RPMI8226 (cell line): ENCODE measurements around the gene ITGA11.
A peak's percentile ranks its signal among the peaks of the same experiment; 100 is the strongest.

Source experiments
- DNase-seq: peaks from one replicate; pipeline ENCODE4 v3.0.0-alpha.2; 2015

ITGA11 gene

DNA sequence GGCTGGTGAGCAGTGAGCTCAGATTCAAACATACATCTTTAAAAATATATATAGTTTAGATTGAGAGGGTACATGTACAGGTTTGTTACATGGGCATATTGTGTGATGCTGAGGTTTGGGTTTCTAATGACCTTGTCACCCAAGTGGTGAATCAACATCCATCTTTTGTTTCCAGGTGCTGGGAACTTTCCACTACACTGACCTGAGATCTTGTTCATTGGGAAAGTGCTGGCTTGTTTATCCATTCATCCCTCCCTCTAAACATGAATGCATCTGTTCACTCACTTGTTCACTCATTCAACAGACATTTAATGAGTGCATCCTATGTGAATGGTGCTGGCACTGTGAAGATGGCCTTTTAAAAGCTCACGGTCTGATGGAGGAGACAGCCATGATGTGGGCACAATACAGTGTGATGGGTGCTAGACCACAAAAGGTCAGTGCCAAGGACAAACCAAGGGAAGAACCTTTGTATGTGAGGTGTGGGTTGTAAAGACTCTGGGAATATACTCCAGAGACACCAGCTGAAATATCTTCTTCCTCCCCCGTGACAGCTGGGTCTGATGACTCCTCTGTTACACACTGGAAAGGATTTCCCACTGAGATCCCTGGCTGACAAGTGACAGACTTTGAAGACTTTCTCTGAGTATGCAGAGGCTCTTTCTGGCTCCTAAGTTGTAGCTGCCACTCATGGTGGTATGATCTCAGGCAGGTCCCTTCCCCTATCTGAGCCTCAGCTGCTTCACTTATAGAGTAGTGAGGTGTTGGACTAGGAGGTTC is 16.2 kb upstream of the ITGA11 start:
- DNase-seq = no peak

DNA sequence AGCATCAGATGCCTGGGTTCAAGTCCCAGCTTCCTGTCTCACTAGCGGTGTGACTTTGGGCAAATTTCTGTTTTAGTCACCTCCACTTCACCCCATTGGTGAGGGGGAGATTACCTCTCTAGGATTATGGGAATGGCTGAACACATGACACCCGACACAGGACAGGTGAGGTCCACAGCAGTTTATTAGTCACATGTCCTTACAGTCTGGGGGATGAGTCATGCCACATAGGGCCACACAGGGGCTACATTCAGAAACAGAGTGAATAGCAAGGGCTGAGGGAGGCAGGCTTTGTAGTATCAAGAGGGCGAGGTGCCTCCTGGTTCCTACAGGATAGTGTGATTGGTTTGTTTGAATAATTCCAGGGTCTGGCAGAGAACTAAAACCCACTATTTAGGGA is 15.2 kb upstream of the ITGA11 start:
- DNase-seq = no peak

DNA sequence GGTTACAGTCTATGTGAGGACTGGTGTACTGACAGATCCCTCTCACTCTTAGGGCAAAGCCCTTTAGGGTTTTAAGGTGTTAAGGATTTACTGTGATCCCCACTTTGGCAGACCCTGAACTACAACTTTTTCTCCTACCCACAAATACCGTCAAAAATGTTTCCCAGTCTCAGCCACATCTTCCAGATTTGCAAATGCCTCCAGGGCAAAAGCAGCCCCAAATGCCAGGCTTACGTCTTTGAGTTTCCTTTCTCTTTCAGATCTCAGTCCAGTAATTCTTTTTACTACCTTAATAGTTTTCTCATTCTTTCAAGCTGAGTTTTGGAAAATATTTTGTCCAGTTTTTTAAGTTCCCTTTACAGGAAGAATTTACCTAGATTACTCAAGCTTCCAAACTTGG is 13.4 kb upstream of the ITGA11 start:
- no peak for DNase-seq

DNA sequence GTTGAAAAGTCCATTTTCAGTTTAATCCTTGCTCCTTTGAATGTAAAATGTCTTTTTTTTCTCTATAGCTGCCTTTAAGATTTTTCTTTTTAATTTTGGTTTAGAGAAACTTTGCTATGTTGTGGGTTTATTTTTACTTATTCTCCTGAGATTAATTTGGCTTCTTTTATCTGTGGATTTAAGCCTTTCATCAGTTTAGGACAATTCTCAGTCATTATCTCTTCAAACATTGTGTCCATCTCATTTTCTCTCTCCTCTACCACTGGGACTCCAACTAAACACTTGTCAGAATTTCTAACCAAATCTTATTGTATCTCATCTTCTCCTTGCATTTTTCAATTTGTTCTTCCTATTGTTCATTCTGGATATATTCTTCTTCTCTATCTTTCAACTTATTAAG is 12.4 kb upstream of the ITGA11 start:
- DNase-seq = no peak

DNA sequence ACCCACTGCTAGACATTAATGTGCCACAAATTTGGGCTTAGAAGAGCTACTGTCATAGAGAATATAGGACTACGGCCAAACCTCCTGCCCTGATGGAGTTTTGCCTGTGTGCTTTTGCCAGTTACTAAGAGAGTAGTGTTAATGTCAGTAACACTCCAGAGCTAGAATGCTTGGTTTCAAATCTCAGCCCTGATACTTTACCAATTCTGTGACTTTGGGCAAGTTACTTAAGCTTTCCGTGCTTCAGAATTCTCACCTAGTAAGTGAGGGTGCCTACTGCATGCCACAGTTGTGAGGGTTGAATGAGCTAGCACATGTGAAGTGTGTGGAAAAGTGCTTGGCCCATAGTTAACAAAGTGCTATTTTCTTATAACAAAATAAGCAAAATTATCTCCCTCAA is 10.9 kb upstream of the ITGA11 start:
- DNase-seq = no peak

DNA sequence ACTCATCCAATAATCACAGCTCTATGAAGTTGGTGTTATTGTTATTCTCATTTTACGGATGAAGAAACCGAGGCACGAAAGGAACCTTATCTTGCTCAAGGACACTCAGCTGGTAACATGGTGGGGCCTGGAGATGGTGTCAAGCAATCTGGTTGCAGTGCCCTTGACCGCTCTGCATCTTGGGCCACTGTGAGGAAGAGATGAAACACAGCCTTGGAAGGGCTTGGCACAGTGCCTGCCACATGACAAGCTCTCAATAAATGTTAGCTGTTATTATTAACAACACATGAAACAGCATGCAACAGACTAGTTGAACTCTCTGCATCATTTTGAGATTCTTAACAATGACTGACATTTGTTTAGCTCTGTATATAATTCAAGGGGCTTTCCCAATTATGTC is 10.1 kb upstream of the ITGA11 start:
- DNase-seq = no peak

DNA sequence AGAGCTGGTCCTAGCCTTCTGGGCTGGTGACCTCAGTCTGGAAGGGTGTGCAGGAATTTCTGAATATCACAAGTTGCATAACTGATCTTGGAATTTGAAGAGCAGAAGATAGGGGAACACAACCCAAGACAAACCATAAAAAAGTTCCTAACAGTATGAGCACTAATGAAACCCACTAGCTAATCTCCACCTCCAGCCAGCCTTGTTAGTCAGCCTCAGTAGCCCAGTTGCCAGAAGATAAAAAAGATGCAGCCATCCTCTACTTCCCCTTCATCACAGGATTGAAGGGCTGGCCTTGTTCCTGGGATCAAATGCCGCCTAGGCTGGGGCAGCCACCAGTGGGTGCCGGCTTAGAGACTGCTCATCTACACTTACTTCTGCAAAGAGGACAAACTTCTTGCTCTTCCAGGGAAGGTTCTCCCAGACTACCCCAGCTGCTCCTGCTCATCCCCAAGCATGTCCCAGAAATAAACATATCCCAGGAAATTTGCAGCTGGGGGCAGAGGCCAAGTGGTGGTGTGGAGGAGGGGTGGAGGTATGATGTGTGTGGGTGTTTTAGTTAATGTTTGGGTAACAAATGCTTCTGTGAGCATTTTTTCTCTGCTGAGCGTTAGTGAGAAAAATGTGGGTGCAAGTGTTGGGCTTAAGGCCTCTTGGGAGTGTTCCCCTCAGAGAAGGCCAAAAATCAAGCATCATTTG is 9.2 kb upstream of the ITGA11 start:
- no peak for DNase-seq

DNA sequence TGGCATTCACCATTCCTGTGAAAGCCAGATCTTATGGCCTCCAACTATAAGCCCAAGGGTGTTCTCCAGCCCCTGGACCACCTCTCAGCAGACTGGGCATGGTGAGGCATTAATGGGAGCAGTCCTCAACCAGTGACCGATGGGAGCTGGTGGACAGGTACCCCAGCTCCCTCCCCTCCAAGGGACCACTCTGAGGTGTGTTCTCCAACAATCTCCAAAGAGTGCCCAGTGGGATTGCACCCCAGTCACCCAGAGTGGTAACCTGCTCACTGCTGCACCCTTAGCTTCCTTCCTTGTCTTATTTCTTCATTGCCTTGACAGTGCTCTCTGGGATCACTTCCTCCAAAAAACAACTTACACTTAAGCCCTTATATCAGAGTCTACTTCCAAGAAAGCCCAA is 8.2 kb upstream of the ITGA11 start:
- no peak for DNase-seq

DNA sequence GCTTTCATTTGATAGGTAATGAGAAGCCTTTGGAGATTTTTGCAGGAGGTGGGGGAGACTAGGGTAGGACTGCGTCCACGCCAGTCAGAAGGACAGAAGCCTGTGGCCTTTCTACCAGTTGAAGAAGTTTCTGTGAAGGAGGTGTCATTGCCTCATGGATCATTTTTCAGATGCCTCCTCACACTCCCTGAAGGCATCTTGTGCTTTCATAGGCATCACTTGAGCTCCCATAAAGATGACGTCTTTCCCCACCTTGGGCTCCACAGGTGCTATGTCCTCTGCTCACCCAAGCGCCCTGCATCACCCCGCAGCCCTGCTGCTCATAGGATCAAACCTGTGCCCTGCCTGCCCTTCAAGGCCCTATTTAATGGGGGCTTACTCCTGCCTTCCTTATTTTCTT is 7.5 kb upstream of the ITGA11 start:
- DNase-seq = no peak

DNA sequence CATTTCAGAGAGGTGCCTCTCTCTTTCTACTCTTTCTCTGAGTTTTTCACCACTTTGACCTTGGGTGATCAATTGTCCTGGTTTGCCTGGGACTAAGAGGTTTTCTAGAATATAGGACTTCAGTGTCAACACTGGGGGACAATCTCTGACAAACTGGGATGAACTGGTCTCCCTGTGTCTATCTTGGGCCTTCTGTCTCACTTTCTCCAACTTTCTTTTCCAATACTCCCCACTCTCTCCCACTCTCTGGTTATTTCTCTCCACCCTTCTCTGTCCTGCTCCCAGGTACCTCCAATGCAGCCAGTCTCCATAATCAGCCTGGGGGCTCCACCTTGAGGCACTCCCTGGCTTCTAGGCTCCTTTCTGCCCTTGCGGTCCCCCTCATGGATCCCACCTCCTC is 4.7 kb upstream of the ITGA11 start:
- no peak for DNase-seq

DNA sequence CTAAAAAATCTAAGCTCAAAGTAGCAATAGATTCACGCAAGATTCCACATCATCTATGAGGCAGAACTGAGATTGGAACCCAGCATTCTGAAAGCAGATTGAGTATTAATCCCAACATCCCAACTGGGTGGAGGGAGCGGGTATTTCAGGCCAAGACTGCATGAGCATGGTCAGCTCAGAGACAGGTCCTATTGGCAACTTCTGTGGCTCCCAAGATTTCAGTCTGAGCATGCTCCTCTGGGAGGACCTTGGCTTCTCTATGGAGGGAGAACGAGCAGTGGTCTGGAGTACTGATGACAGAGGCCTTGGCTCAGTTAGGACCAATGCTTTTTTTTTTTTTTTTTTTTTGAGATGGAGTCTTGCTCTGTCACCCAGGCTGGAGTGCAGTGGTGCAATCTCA is 4.0 kb upstream of the ITGA11 start:
- no peak for DNase-seq

DNA sequence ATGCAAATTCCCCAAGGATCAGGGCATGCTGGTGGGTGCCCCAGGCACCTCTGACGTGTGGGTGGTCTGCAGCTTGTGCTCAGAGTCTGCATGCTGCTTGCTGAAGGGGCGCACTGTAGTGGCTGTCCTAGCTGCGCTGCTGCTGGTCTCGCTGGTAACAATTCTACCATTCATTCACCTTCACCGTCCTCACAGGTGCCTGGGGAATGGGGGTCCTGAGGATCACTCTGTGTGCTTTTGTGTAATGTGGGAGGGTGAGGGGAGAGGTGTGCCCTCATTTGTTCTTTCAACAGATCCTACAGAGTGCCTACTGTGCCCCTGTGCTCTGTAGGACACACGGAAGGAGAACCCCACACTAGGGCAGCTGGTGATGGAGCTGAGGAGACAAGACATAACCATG is 2.1 kb upstream of the ITGA11 start:
- no peak for DNase-seq

DNA sequence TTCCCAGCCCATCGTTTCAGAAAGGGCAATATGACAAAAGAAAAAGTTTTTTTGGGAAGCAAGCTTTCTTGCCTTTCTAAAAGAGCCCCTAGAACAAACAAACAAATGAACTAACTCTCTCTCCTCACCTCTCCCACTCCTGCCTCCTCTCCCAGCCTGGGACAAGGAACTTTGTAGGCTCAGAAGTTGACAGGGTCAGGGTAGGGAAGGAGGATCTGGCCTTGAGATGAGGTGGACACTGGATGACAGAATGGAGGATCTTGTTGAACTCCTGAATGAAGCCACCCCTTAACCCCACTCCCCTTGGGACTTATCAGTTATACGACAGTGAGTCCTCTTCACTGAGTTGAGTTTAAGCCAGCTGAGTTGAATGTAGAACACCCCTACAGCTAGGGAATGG is 1.6 kb upstream of the ITGA11 start:
- no peak for DNase-seq

DNA sequence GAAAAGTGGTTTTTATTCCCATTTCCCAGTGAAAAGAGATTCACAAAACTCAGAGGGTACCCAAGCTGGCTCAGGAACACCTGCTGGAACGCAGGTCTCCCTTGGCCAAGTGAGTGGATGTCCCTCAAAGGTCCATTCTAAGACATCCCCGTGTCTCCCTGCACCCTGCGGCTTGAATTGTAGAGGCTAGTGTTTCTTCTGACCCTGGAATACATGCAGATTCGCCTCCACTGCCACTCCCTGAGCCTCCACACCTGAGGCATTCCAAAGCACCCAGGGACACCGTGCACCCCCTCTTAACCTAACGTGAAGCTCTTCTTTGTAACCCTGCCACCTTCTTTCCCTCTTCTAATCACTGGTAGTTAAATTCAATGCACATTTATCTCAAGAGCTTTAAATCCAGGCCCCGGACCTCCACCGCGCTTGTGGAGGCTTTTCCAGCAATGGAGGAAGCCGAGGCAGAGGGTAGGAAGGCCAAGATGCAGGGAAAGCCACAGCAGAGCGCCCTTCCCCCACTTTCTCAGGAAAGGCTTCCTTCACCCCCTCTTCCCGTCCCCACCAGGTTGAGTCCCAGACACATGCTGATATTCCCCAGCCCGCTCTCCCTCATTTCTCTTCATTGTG is 590 bp upstream of the ITGA11 start:
- no peak for DNase-seq

DNA sequence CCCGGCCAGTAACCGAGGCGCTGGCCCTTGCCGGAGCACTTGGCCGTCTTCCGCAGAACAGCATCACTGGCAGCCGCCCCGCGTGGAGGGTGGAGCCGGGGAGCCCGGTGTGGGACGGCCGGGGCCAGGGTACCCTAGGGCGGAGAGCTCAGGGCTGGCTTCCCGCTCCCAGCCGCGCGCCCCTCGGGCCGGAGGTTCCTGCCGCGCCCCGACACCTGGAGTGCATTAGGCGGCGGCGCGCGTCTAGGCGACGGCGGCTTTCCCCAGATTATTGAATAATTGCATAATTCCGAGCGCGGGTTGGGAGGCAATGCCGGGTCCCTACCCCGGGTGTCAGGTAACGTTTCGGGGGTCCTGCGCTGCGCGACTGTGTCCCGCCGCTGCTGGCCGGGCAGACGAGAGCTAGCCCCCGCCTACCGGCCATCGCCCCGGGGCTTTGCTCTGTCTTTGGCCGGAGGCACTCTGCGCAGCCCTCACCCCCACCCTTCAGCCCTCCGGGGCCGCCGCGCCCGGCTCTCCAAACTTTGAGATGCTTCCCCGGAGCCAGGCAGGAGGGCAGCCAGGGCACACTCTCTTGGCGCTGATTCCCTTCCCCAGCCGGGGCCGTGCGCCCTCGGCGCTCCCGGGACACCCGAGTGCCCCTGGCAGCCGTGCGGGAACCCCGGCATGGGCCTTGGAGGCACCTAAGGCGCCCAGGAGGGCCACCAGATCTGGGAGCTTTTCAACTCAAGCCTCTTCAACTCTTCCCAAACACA is 749 bp downstream of the ITGA11 start:
- no peak for DNase-seq

DNA sequence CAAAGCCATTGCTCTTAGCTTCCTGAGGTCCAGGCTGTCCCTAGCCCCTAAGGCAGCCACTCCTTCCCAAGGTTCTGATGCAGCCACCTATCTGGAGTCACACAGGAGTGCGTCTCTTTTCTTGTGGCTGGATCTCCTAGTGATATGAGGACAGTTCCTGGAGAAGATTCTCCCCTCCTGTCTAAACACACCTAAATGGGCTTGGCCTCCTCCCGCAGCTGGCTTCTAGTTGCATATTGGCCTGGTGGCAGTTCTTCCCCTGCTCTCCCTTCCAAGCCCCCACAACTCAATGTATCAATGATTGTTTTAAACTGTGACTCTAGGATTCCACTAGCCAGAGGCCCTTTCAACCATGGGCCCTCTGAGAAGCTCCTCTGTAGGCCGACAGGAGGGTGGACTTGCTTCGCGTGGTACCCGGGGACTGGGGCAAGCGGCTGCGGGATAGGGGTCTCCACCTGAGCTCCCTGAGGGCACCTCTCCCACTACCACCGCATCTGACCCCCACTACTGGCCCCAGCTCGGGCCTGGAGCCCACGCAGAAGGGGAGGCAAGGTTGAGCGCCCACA is 1.4 kb downstream of the ITGA11 start:
- no peak for DNase-seq

DNA sequence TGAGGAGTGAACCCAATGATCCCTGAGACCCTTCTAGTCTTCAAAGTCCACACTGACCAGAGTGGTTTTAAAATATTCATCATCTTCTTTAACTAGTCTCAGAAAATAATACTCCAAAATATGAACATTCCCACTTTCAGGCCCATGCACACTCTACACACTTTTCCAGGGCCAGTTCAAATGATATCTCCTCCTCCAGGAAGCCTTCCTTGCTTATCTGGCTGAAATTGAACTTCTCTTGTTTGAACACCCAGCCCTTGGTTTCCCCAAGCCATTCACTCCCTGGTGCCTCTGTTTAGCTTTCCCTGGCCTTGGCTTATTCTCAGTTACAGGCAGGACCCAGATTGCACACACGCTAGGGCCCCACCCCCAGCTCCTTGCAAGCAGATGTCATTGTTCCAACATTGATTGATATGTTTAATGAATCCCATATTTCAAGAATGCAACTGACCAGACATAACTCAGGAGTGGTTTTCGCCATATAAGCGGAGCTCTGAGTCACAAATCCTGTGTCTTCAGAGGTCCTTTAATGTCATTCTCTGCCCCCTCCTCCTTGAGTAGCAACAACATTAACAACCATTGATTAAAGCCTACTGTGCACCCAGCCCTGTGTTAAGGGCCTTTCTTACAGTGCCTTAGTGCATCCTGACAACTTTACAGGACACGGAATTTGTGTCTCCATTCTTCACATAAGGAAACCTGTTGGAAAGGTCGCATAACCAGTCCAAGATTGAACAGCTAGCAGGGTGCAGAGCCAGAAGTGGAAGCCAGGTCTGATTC is 2.1 kb downstream of the ITGA11 start:
- no peak for DNase-seq

DNA sequence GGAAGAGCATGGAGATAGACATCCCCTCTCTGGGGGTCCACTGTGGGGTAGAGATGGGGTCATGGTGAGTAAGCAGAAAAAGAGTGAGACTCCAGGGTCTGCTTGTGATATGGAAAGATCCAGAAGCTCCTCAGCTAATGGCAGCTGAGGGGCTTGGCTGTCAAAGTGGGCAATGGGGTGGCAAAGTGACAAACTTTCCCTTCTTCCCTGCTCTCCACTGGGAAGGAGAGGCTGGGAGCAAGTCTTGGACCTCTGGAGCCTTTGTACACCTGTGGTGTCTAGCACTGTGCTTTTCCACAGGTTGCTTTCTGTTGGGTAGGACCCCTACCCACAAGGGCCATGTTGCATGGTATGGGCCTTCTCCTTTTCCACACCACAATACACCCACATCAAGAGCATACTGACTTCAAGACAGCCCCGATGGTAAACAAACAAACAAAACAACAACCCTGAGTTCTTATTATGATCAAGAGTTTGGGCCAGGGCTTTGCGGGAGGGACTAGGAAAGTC is 3.5 kb downstream of the ITGA11 start:
- DNase-seq = no peak

DNA sequence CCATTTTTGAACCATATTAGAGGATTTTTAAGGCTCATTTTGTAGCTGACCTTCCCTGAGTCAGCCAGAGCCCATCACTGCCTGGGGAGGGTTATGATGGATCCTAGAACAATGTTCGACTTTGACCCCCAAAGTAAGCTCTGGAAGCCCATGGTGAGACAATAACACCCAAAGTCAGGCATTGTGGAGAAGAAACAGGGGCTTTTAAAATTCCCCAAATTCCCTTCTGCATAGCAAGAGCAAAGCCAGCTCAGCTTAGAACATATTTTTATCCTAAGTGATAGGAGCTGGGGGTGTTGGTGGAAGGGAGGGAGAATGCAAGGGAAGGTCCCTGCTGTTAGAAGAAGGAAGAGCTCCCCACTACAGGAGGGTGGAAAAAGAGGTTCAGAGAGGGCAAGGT is 4.0 kb downstream of the ITGA11 start:
- DNase-seq = no peak

DNA sequence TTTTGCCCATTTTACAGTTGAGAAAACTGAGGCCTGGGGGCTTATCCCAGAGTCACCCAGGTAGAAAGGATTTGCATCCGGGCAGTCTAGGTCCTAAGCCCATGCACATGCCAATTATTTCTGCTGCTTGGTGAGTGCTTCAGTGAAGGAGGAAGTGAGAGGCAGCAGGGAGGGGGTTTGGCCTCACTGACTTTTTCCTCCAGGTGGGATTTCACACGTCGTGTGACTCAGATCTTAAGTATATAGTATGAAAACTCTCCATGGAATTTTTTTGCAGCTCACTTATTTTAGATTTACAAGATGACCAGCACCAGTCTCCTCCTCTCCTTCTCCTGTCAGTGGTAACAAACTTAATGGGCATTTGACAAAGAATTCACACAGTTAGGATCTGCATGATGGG is 4.6 kb downstream of the ITGA11 start:
- DNase-seq = peak; percentile 41

DNA sequence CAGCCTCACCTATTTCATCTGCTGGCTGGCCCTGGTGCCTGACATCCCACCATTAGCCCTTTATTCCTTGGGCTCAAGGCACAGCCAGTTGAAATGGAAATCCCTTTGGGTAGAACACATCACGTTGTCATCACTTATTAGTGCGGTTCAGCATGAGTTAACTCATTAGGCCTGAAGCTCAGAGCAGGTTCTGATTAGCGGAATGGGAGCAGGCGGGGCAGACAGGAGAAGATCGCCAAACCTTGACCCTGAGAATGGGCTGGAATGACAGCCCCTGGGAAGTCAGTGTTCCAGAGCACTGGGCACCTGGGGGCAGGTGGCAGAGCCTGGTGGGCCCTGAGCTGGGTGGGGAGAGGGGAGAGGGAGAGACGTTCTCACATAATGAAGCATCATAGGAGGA is 5.8 kb downstream of the ITGA11 start:
- DNase-seq = no peak

DNA sequence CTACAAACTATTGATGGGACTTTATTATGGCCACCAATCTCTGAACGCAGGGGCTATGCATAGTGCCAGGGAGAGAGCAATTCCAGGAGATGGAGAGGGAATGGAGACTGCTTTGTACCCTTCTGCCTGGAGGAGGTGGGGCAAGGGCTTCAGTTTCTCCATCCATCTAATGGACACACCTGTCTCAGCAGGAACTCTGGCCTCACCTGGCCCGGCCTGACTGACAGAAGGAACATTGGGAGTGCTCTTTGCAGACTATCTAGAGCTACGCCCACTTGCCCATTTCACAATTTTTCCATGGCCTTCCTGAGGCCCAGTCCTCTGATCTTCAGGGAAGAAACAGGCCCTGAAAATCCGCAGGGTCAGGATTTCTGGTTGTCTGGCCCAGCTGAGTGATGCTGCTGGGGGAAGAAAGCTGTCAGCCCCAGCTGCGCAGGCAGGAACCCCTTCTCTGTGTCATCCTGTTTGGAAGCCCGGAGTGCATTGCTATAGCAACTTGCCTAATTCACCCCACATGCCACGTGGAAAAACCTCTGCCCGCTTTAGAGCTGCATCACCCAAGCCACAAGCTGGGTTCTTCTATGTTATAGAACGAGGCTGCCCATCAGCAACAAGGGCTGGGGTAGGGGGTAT is 6.4 kb downstream of the ITGA11 start:
- no peak for DNase-seq
